Measurements from ENCODE around the gene PDZD4.
A peak's percentile ranks its signal among the peaks of the same experiment; 100 is the strongest.

The PDZD4 gene, protein sequence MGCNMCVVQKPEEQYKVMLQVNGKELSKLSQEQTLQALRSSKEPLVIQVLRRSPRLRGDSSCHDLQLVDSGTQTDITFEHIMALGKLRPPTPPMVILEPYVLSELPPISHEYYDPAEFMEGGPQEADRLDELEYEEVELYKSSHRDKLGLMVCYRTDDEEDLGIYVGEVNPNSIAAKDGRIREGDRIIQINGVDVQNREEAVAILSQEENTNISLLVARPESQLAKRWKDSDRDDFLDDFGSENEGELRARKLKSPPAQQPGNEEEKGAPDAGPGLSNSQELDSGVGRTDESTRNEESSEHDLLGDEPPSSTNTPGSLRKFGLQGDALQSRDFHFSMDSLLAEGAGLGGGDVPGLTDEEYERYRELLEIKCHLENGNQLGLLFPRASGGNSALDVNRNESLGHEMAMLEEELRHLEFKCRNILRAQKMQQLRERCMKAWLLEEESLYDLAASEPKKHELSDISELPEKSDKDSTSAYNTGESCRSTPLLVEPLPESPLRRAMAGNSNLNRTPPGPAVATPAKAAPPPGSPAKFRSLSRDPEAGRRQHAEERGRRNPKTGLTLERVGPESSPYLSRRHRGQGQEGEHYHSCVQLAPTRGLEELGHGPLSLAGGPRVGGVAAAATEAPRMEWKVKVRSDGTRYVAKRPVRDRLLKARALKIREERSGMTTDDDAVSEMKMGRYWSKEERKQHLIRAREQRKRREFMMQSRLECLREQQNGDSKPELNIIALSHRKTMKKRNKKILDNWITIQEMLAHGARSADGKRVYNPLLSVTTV

DNA sequence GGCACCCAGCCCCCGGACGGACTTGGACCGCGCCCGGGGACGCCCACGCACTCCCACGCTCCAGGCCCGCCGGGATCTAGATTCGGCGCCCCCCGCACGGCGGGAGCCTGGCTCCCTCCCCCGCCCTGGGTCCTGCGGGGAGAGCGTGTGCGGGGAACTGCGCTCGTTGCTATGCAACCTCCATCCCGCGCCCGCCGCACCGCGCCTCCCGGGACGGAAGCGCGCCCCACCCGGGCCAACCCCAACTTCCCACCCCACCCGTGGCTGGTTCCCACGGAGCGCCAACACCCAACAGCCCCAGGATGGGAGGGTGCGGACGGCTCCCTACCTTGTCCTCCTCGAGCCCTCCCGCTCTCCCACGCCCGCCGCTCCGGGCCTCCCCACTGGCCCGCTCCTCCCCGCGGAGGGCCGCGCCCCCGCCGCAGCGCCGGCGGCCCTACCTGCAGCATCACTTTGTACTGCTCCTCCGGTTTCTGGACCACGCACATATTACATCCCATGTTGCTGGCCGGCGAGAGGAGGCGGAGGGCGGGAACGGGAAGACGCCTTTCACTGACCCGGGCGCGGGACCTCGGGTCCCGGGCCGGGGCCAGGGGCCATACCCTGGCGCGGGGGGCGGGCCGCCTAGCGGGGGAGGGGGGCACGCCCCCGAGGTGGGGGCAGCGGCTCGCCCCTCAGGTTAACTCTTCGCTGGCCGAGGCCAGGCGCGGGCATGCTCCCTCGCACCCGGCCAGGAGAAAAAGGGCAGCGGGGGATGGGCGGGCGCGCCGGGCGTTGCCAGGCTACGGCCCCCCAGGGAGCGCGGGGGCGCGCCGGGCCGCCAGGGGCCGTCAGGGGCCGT lies at the start of gene PDZD4:
TSS of gene PDZD4 (minus strand) at position 746 of the 841 bp plus-strand sequence. CDS start at position 500, 246 bp downstream.
- DNase-seq = no peak

DNA sequence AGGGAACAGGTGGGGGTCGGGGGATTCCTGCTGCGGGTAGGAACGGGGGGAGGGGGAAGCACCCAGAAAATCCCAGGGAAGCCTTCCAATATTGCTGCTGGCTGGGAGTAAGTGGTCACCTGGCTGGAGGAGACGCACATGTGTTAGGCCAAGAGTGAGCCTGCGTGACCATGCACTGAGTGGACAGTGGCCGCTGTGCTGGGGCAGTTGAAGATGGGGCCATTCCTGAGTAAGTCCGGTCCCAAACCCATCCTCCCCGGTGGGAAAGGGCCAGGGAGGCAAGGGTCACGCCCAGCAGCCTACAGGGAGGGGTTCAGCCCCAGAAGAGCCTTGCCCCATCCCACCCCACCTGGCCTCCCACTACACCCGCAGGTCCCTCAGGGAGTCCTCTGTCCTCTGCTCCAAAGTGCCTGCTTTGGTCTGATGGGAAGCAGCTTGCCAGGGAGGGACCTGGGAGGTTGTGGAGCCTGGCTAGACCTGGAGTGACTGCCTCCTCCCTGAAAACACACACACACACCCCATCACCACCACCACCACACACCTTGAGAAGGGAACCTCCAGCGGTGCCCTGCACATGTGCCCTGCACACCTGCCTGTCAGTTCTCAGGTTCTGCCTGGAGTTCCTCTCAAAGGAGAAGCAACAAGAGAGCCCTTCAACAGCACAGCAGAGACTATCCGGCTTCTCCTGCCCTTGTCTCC lies 49.5 kb upstream of the PDZD4 start:
- DNase-seq = no peak

DNA sequence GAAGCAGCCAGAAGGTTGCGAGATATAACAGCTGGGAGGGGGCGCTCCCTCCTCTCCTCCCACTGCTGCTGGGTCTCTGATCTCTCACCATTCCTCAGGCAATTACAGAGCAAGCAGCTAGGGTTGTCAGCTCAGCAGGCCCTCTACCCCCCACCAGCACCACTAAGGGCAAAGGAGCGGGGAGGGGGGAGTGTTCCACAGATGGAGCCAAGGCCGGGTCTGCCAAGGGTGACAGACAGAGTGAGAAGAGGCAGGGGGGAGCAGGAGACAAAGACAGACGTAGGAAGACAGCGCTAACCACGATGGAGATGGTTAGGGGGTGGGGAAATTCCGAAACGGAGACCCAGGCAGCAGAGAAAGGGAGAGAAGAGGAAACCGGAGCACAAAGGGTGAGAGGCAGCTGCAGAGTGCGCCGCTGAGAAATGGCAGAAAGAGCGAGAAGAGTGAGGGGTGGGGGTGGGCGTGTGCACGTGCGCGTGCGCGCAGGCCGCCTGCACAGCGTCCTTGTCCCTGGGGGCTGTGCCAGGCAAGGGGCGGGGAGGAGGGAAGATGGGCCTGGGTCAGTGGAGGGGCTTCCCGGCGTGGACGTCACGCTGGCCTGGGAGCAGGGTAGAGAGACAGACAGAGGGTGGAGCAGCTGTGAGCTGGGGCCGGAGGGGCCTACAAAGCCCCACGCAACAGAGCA lies 48.8 kb upstream of the PDZD4 start:
- DNase-seq = peak in 1 of 2 experiments; percentile 36

DNA sequence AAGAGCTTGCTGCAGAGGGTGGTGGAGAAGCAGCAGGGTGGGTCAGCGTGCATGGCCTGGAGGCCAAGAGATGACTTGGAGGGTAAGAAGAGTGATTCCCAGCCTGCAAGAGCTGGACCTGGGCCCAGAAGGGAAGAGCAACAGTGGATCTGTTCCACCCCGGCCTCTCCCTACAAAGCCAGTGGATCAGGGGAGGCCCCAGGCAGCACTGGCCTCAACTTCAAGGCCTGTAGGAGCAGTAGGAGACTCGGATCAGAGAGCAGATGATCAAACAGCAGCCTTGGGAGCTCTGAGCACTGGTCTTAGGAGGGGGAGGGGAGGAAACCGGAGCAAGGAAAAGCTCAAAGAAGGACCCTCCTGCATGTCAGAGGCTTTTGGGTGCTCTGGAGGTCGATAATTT lies 48.0 kb upstream of the PDZD4 start:
- DNase-seq = no peak

DNA sequence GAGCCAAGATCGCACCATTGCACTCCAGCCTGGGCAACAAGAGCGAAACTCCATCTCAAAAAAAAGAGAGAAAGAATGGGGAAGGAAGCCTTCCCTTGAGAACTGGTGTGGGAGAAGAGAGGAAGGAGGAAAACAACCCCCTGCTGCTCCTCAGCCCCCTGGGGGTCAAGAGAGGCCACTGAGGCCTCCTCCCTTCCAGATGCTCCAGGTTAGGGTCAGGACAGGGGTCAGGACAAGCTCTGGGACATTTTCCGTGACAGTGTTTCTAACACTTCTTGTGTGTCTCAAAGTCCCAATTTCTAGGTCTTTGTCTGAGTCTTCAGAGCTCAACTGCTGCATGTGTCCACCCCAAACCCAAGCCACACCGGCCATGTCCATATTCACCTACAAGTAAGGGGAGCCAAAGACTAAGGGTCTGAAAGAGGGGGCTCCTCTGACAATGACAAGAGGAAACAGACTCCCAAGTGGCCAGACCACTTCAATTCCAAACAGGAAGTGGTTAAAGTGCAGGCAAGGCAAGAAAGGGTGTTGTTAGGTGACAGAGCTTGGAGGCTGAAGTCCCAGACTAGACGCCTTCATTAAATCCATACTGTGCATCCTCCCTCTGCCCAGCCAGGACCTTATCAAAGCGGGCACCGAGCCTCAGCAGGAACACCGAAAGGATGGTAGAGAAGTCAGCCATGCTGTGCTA lies 47.4 kb upstream of the PDZD4 start:
- no peak for DNase-seq

DNA sequence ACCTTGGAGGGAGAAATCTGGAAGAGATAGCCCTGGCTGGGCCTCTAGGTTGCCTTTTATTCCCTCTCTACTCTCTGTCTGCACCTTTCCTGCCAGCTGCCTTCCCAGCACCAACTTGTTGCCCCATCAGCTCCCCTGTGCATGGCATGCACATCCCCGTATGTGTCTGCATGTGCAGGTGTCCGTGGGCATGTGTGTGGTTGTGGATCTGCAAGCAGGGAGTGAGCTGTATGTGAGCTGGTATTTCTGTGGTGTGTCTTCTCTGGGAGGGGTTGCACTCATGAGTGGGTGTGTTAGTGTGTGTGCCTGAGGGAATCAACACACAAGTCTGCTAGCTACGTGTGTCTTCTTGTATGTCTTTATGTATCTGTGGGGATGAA lies 45.8 kb upstream of the PDZD4 start:
- no peak for DNase-seq

DNA sequence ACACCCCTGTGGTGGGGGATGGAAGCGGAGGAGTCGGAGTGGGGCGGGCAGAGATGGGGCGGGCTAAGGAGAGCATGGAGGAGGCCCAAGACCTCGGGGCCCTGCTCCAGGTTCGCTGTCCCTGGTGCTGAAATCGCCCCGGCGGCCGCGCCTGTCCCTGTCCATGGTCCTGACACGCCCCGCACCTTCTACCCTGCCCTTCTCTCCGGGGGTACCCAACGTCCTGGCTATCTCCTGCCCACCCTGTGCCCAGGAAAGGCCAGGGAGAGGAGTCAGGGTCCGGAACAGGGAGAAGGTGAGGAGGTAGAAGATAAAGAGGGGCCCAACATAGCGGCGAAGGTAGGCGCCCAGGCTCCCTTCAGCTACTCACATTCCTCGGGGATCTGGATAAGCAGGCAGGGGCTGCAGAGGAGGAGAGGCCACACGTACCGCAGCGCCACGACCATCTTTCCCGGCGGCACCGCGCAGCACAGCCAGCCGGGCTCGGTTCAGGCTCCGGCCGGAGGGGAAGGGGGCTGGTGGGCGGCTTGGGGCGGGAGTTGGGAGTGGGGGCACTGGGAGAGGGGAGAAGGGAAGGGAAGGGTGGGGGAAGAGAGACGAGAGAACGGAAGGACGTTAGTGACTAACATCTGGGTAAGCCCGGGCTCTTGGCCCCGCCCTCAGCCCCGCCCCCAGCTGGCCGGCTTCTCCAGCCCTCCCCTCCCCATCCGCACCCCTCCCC lies 45.2 kb upstream of the PDZD4 start:
- DNase-seq = peak; percentile 30 to 63

DNA sequence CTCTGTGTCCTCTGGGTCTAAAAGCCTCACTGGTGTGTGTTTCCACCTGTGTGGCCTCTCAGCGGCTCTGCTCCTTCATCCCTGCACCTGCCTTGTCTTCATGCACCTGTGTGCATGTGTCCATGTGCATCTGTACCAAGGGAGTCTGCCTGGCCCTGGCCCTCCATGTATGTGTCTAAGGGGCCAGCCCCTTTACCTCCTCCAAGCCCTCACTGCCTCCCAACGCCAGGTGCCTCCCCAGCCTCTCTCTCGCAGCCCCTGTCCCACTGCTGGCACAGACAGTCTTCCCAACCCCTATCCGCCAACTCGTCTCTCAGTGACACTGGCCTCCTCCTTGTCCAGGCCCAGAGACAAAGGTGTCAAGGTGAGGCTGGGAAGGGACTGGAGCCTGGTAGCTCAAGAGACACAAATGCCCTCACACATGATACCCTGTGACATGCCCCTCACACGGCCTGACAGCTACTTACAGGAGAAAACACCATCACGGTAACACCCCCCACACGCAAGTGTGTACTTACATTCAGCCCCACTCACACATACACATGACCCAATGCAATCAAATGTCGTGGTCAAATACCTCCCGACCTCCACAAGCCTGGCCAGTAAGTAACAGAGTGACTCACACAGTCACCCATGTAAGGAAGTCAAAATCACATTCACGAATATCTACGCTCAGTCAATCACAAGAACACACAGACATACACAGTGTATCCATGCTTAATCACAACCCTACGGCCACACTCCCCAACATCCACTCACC lies 44.2 kb upstream of the PDZD4 start:
- DNase-seq = no peak

DNA sequence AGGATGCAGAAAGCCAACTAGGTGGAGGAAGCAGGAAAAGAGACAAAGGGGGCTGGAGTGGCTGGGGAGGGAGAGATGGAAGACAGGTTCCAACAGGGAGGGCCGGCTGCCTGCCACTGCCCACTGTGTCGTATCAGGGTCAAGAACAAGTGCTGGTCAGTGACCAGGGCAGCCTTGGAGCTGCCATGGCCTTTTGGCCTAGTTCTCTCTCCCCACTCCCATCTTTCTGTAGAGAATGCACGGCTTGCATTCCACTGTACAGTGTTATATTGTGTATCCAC lies 43.7 kb upstream of the PDZD4 start:
- no peak for DNase-seq

DNA sequence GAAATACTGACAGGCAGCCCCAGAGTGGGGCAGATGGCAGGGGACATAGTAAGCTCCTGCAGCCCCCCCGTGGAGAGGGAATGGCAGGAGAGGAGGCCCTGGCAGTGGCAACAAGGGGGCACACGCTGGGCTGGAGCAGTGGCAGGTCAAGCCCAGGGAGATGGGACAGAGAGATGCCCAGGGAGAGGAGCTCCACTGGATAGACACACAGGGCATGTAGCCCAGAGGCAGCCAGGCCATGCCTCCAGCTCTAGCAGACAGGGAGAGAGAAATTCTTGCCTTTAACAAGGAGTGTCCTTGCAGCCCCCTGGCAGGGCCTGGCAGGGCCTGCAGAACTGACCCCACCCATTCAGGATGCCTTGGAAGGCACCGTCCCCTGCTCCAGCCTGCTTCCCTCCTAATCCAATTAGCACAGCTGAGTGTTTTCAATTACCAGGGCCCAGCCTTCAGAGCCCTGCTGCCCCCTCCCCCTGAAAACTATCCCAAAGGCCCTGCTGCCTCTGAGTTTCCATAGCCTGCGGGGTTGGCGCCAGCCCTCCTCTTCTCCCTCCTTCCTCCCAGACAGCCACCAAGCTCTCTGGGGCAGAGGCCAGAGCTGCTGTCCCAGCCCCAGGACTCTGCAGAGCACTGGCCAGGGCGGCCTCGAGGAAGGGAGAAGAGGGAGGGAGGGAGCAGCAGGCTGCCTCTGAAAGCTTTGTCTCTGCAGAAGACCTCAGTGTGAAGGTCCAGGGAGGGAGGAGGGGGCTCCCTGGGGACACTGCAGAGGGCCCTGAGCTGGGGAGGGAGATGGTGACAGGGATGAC lies 43.1 kb upstream of the PDZD4 start:
- DNase-seq = no peak

DNA sequence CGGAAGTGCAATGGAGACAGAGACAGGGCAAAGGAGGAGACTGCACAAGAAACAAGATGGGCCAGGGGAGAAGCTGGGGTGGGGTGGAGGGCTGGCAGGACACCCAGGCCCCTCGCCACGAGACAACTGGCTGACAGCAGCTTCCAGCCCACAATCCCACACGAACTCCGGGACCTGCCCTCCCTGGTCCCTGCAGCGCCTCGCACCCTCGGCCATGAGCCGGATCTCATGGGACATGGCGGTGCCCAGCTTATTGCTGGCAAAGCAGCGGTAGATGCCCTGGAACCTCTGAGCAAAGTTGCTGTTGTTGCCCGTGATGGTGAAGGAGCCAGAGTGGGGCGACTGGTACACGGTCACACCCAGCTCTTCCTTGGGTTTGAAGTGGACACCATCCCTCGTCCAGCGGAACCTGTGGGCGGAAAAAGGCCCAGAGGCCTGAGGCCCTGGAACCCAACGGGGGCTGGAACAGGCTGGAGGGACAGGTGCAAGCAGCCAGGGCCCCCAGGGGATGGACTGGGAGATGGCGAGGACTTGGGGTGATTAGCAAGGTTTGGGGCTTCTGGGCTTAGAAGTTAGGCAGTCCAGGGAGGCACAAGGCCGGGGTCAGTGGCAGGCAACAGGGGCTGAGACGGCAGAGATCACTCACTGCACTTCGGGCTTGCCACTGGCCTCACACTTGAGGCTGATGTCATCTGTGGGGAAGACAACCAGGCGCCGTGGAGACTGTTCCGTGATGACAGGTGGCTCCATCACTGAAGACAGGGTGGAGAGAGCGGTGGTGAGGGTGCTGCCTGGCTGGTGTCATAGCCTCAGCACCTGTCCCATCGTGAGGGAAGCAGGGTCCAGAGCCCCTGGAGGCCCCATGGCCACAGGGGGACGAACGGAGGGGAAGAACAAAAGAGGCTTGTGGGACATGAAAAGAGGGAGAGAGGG lies 41.9 kb upstream of the PDZD4 start:
- no peak for DNase-seq

DNA sequence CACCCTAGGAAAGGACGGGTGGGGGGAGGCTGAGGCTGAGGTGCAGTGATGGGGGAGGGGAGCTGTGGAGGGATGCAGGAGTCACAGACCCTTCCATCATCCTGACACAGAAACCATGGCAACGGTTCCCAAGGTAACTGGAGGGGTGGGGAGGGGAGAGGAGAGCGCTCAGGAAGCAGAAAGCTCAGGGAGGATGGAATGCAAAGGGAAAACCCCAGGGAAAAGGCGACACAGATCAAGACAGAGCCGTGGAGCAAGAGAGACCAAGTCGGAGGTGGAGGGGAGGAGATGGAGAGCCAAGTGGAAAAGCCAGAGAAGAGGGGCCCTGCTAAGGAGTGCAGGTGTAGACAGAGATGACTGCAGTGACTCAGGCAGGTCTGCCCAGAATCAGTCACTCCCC lies 41.1 kb upstream of the PDZD4 start:
- DNase-seq = no peak

DNA sequence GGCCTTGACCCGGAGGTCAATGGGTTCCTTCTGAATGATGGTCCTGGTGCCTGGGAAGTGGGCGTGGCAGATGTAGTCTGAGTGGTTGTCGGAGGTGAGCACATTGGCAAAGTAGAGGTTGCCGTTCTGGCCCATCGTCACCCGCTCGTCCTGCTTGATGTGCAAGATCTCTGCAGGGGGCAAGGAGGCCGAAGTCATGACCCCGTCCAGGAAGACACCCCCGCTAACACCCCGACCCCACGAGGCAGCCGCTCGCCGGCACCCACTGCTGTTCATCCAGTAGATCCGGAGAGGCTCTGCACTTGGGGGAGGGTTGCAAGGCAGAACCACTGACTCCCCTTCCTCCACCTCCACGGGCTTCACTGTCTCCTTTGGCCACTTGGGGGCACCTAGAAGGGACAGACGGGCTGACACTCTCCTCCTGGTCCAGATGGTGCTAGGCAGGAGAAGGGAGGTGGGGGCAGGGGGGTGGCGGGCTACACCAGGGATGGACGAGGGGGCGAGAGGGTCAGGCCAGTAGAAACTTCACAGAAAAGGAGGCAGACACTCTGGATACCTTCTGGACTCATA lies 40.5 kb upstream of the PDZD4 start:
- DNase-seq = no peak

DNA sequence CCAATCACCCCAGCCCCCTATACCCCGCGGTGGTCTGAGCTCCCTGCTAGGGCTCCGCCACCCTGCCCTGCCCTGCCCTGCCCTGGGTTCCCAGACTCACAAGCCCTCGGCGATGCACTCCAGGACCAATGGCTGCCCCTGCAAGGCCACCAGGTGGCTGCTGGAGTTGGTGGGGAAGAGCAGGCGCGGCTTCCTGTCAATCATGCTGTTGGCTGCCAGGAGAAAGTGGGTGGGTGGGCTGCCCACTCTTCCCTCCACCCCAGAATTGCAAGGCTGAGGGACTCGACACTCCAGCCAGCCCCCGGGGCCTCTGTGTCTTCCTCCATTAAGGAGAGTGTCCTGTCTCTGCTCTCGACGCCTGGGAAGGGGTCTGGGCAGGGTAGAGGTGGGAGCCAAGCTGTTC lies 39.9 kb upstream of the PDZD4 start:
- no peak for DNase-seq

DNA sequence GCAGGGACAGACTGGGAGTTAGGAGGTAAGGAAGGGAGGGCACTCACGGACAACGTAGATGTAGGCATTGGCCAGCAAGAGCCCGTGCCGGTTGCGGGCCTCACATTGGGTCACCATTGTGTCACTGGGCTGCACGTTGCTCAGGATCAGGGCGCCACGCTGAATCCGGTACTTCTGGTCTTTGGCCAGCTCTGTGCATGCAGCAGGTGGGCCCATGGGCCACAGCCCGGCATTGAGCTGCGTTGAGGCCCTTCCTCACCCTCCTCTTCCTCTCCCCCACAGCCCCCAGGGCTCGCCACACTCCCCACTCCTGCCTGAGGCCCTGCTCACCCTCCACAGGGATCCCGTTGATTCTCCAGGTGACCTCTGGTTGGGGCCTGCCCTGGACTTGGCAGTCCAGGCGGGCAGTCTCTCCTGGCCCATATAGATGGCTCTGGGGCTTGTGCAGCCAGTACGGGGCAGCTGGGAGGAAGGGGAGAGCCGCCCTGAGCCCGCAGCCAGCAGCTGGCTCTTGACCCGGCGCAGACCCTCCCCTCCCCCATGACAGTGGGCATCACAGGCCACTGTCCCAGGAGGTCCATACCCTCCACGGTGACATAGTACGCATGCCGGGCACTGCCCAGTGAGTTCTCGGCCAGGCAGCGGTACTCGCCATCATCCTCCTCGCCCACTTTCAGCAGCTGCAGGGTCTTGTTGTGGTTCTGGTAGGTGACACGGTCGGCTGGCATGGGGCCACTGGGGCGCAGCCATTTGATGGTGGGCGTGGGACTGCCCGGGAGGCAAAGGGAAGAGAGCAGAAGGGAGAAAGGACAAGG lies 39.3 kb upstream of the PDZD4 start:
- DNase-seq = no peak

DNA sequence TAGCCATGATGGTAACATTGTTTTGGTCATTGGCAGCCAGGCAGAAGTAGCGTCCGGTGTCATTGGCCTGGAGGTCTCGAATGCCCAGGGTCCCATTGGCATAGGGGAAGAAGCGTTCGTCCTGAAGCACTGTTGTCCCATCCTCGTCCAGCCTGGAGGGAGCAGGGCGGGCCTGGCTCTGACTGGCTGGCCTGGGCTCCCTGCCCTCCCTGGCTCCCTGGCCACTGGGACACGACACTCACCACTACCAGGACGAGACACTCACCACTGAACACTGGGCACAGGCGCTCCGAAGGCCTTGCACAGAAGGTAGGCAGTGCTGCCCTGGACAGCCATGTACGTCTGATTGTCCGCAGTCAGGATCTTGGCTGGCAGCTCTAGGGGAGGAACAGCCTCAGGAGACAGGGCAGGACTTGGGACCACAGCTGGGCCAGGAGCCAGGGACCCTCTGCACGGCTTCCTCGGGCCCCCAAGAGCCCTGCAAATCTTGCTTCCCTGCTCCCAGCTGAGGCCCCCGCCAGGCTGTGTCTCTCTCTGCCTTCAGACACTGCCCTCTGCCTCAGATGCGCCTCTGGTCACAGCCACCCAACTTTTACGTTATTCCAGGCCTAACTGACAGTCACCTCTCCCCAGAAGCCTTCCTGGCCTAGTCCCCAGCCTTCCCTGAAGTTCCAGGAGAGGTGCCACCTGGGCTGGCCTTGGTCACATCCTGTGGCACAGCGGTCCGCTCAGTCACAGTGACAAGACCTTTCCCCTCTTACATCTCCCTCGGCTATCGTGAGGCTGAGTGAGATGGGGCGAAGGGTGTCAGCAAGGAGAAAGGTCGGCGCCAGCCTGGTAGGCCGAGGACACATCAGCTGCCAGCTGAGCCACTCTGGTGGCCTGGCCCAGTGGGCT lies 38.5 kb upstream of the PDZD4 start:
- no peak for DNase-seq

Data from stimulated activated CD4-positive, alpha-beta T cell treated with anti-CD3 and anti-CD28 coated beads, Interleukin-4, amount 100 ng/mL, for 4 hours (primary cell).